Neural progenitor cell (in vitro differentiated cells): ENCODE measurements around the gene RNF212B. TPM values are rescaled to one million over a fixed set of nuclear protein-coding genes. Genes with fewer than 3 reads are reported as not detected.
A peak's percentile ranks its signal among the peaks of the same experiment; 100 is the strongest.

Source experiments
- DNase-seq: peaks from one replicate; pipeline ENCODE4 v3.0.0-alpha.2; 2016; ENCODE audit warnings: low spot score
- H2AFZ ChIP-seq: fragments of 200-600 bp; sonication (generic); replicated peaks from 2 replicates; pipeline ENCODE4 v1.6.1; 2016; ENCODE audit warnings: antibody characterized with exemption
- H3F3A ChIP-seq: fragments of 200-600 bp; sonication (generic); 2 replicates; pipeline ENCODE4 v1.6.1; 2016; ENCODE audit warnings: antibody characterized with exemption, low read depth
- H3K27ac ChIP-seq: fragments of 200-600 bp; sonication (generic); 2 replicates; pipeline ENCODE4 v1.5.1; 2016; ENCODE audit warnings: mild to moderate bottlenecking
- H3K27me3 ChIP-seq: fragments of 200-600 bp; sonication (generic); 2 replicates; pipeline ENCODE4 v1.6.1; 2016; ENCODE audit warnings: mild to moderate bottlenecking, moderate library complexity
- H3K36me3 ChIP-seq: fragments of 200-600 bp; sonication (generic); 2 replicates; pipeline ENCODE4 v1.5.1; 2016
- H3K4me1 ChIP-seq: fragments of 200-600 bp; sonication (generic); 2 replicates; pipeline ENCODE4 v1.6.1; 2016; ENCODE audit warnings: mixed run types
- H3K4me2 ChIP-seq: fragments of 200-600 bp; sonication (generic); 2 replicates; pipeline ENCODE4 v1.6.1; 2016
- H3K4me3 ChIP-seq: fragments of 200-600 bp; sonication (generic); 2 replicates; pipeline ENCODE4 v1.5.1; 2016
- H3K79me2 ChIP-seq: fragments of 200-600 bp; sonication (generic); 2 replicates; pipeline ENCODE4 v1.6.1; 2016; ENCODE audit warnings: low read depth
- H3K9ac ChIP-seq: fragments of 200-600 bp; sonication (generic); 2 replicates; pipeline ENCODE4 v1.6.1; 2016
- H3K9me3 ChIP-seq: fragments of 200-600 bp; sonication (generic); 2 replicates; pipeline ENCODE4 v1.5.1; 2016; ENCODE audit warnings: low read depth
- H4K20me1 ChIP-seq: fragments of 200-600 bp; sonication (generic); 2 replicates; pipeline ENCODE4 v1.6.1; 2016; ENCODE audit warnings: low read depth
- H3K27ac Mint-ChIP-seq: 3 replicates; pipeline ENCODE4 v1.8.0; 2021; ENCODE audit warnings: mixed read lengths
- H3K27me3 Mint-ChIP-seq: 2 replicates; pipeline ENCODE4 v1.8.0; 2022; ENCODE audit warnings: low read depth, mild to moderate bottlenecking, inconsistent platforms, moderate library complexity, mixed read lengths; ENCODE audit not compliant: insufficient read depth
- H3K36me3 Mint-ChIP-seq: 3 replicates; pipeline ENCODE4 v1.8.0; 2021; ENCODE audit warnings: mixed read lengths
- H3K4me1 Mint-ChIP-seq: 3 replicates; pipeline ENCODE4 v1.8.0; 2021; ENCODE audit warnings: mixed read lengths
- H3K4me3 Mint-ChIP-seq: 3 replicates; pipeline ENCODE4 v1.8.0; 2021; ENCODE audit warnings: mild to moderate bottlenecking, moderate library complexity, mixed read lengths
- H3K9me3 Mint-ChIP-seq: 3 replicates; pipeline ENCODE4 v1.8.0; 2020; ENCODE audit warnings: mixed read lengths
- EZH2 ChIP-seq: fragments of 200-600 bp; sonication (generic); IDR thresholded peaks from 2 replicates; pipeline ENCODE4 v1.6.1; 2017; ENCODE audit warnings: antibody characterized with exemption, mild to moderate bottlenecking, moderate library complexity
- EZH2phosphoT487 ChIP-seq: fragments of 200-600 bp; sonication (generic); IDR thresholded peaks from 2 replicates; pipeline ENCODE4 v1.6.1; 2017; ENCODE audit warnings: antibody characterized with exemption
- total RNA-seq: library from RNA; depleted of rRNA; stranded (reverse); fragments of >200 nt; gene quantifications from 2 replicates; pipeline ENCODE4 v1.2.3, GENCODE V29; 2015; ENCODE audit warnings: low replicate concordance
- TF ChIP-seq, protein P1 (sequence below): fragments of 200-600 bp; sonication (generic); IDR thresholded peaks from 2 replicates; pipeline ENCODE4 v1.5.1; 2017; ENCODE audit warnings: antibody characterized with exemption, mild to moderate bottlenecking

Gene RNF212B
- total RNA-seq, 1 donor from 2014 or later = not detected

GRCh38 chr14:23308721-23309445 is 71.1 kb downstream of the RNF212B start:
- Histone ChIP-seq H3K9me3 (no peaks in the 10 kb centered on the region), H3K27me3 (peaks cover 6% of the 10 kb centered on the region), H3K9ac (no peak overlapping the region), H3K79me2 (peaks cover 22% of the 10 kb centered on the region), H4K20me1 (no peaks in the 10 kb centered on the region), H3K36me3 (no peaks in the 10 kb centered on the region), H2AFZ (no peak overlapping the region), H3K4me2 (no peak overlapping the region), H3F3A (peaks cover 11% of the 10 kb centered on the region), H3K4me3 (no peak overlapping the region), H3K27ac (no peak overlapping the region), H3K4me1 (peaks cover 12% of the 10 kb centered on the region)
- Mint-ChIP-seq H3K27me3 (no peaks in the 10 kb centered on the region), H3K27ac (no peak overlapping the region), H3K4me1 (peaks cover 26% of the 10 kb centered on the region), H3K36me3 (peaks cover 21% of the 10 kb centered on the region), H3K4me3 (peak overlapping the region; percentile 94), H3K9me3 (peaks cover 2% of the 10 kb centered on the region)
- TF ChIP-seq EZH2phosphoT487 (no peak), EZH2 (no peak)
- TF ChIP-seq, protein P1, sequence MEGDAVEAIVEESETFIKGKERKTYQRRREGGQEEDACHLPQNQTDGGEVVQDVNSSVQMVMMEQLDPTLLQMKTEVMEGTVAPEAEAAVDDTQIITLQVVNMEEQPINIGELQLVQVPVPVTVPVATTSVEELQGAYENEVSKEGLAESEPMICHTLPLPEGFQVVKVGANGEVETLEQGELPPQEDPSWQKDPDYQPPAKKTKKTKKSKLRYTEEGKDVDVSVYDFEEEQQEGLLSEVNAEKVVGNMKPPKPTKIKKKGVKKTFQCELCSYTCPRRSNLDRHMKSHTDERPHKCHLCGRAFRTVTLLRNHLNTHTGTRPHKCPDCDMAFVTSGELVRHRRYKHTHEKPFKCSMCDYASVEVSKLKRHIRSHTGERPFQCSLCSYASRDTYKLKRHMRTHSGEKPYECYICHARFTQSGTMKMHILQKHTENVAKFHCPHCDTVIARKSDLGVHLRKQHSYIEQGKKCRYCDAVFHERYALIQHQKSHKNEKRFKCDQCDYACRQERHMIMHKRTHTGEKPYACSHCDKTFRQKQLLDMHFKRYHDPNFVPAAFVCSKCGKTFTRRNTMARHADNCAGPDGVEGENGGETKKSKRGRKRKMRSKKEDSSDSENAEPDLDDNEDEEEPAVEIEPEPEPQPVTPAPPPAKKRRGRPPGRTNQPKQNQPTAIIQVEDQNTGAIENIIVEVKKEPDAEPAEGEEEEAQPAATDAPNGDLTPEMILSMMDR = no peak
- no peak for DNase-seq

- Histone ChIP-seq H3K9me3 (no peaks in the 10 kb centered on the region), H3K4me1 (peaks cover 12% of the 10 kb centered on the region), H3K9ac (no peak overlapping the region), H2AFZ (no peak overlapping the region), H3K27ac (no peak overlapping the region), H3K4me2 (no peak overlapping the region), H3F3A (peaks cover 20% of the 10 kb centered on the region), H3K36me3 (peaks cover 3% of the 10 kb centered on the region), H3K79me2 (peaks cover 22% of the 10 kb centered on the region), H4K20me1 (no peaks in the 10 kb centered on the region), H3K4me3 (no peak overlapping the region), H3K27me3 (no peaks in the 10 kb centered on the region)
- no peak overlapping the region for H3K4me3 Mint-ChIP-seq
- H3K27ac Mint-ChIP-seq = no peak overlapping the region
- peaks cover 23% of the 10 kb centered on the region for H3K36me3 Mint-ChIP-seq
- H3K27me3 Mint-ChIP-seq = no peaks in the 10 kb centered on the region
- H3K9me3 Mint-ChIP-seq = peaks cover 2% of the 10 kb centered on the region
- TF ChIP-seq EZH2phosphoT487 = no peak
- TF ChIP-seq, protein P1 = no peak
- TF ChIP-seq EZH2 = no peak
- DNase-seq = no peak
- peaks cover 21% of the 10 kb centered on the region for H3K4me1 Mint-ChIP-seq
These were observed 72.8 kb downstream of the RNF212B start for GRCh38 chr14:23310546-23310945.

GRCh38 chr14:23316300-23316699 is 78.6 kb downstream of the RNF212B start:
- no peak overlapping the region for H3K4me3 Mint-ChIP-seq
- H3K27me3 Mint-ChIP-seq = peaks cover 10% of the 10 kb centered on the region
- H3K4me3 ChIP-seq = no peak overlapping the region
- TF ChIP-seq EZH2 = no peak
- TF ChIP-seq EZH2phosphoT487 = no peak
- TF ChIP-seq, protein P1 = no peak
- peaks cover 23% of the 10 kb centered on the region for H3K36me3 Mint-ChIP-seq
- H3K4me1 ChIP-seq = peaks cover 6% of the 10 kb centered on the region
- DNase-seq = no peak
- no peak overlapping the region for H3K27ac Mint-ChIP-seq
- no peaks in the 10 kb centered on the region for H3K9me3 Mint-ChIP-seq
- no peaks in the 10 kb centered on the region for H4K20me1 ChIP-seq
- H3K4me2 ChIP-seq = no peak overlapping the region
- H3K27me3 ChIP-seq = no peaks in the 10 kb centered on the region
- H3K36me3 ChIP-seq = peaks cover 3% of the 10 kb centered on the region
- H3K79me2 ChIP-seq = no peaks in the 10 kb centered on the region
- H2AFZ ChIP-seq = no peak overlapping the region
- H3K9ac ChIP-seq = no peak overlapping the region
- peaks cover 15% of the 10 kb centered on the region for H3K4me1 Mint-ChIP-seq
- peaks cover 29% of the 10 kb centered on the region for H3F3A ChIP-seq
- H3K27ac ChIP-seq = no peak overlapping the region
- no peaks in the 10 kb centered on the region for H3K9me3 ChIP-seq
